IMR-90 (cell line): ENCODE measurements around the gene ZNF445. TPM values are rescaled to one million over a fixed set of nuclear protein-coding genes. Genes with fewer than 3 reads are reported as not detected.

ENCODE experiments used
- ATAC-seq: fragments of 200-7000 bp; cut with Tn5 transposase; 2 replicates; pipeline ENCODE4 v1.9.1; 2020; ENCODE audit warnings: low read depth, mild to moderate bottlenecking, moderate library complexity
- BruUV-seq: library from RNA; stranded (reverse); fragments of 400-500 nt; replicated peaks from 2 replicates; lab custom pipeline; 2021; lab: Mats Ljungman, UMichigan
- CTCF ChIA-PET: fragments of 300-600 bp; formaldehyde crosslinking; extraction: SDS; loops from one replicate; lab custom pipeline; 2021; ENCODE audit warnings: antibody characterized with exemption; lab: Yijun Ruan, JAX
- POLR2A ChIA-PET: fragments of 300-600 bp; sonication (Branson Sonifier 250); formaldehyde crosslinking; loops from one replicate; lab custom pipeline; 2022; ENCODE audit warnings: antibody characterized with exemption; ENCODE audit not compliant: unreplicated experiment; lab: Charles Lee
- DNase-seq: peaks from one replicate; pipeline ENCODE4 v3.0.0; 2013
- H2AFZ ChIP-seq: replicated peaks from 2 replicates; pipeline ENCODE3; 2013; ENCODE audit warnings: low read length, mild to moderate bottlenecking; ENCODE audit not compliant: poor library complexity
- H2AK5ac ChIP-seq: 2 replicates; pipeline ENCODE4 v1.6.1; 2013; ENCODE audit warnings: low read depth, low read length, inconsistent platforms
- H2AK9ac ChIP-seq: replicated peaks from 2 replicates; pipeline ENCODE3; 2013; ENCODE audit warnings: mild to moderate bottlenecking, low read depth, low read length, moderate library complexity; ENCODE audit not compliant: poor library complexity
- H2BK120ac ChIP-seq: 2 replicates; pipeline ENCODE4 v1.6.1; 2013; ENCODE audit warnings: low read depth, low read length, inconsistent platforms
- H2BK15ac ChIP-seq: 3 replicates; pipeline ENCODE4 v1.6.1; 2013; ENCODE audit warnings: low read depth, low read length, inconsistent platforms
- H2BK20ac ChIP-seq: 2 replicates; pipeline ENCODE4 v1.6.1; 2013; ENCODE audit warnings: low read depth, mild to moderate bottlenecking, inconsistent platforms, low read length, moderate library complexity
- H2BK5ac ChIP-seq: 2 replicates; pipeline ENCODE4 v1.6.1; 2013; ENCODE audit warnings: mild to moderate bottlenecking, low read depth, low read length, inconsistent platforms; ENCODE audit not compliant: poor library complexity, severe bottlenecking
- H3K14ac ChIP-seq: replicated peaks from 2 replicates; pipeline ENCODE4 v1.6.1; 2013; ENCODE audit warnings: low read depth, low read length, inconsistent platforms
- H3K18ac ChIP-seq: 2 replicates; pipeline ENCODE4 v1.6.1; 2013; ENCODE audit warnings: low read depth, low read length, control low read depth
- H3K23ac ChIP-seq: 2 replicates; pipeline ENCODE4 v1.6.1; 2013; ENCODE audit warnings: low read depth, low read length, inconsistent platforms
- H3K27ac ChIP-seq: 2 replicates; pipeline ENCODE4 v1.5.1; 2013; ENCODE audit warnings: mild to moderate bottlenecking, control low read depth, low read length; ENCODE audit not compliant: insufficient read depth
- H3K27me3 ChIP-seq: 2 replicates; pipeline ENCODE4 v1.6.1; 2013; ENCODE audit warnings: low read length; ENCODE audit not compliant: control insufficient read depth, insufficient read depth
- H3K36me3 ChIP-seq: 2 replicates; pipeline ENCODE4 v1.6.1; 2013; ENCODE audit warnings: low read length, mixed read lengths; ENCODE audit not compliant: control insufficient read depth, insufficient read depth
- H3K4ac ChIP-seq: 2 replicates; pipeline ENCODE4 v1.6.1; 2013; ENCODE audit warnings: low read depth, low read length, inconsistent platforms
- H3K4me1 ChIP-seq: 2 replicates; pipeline ENCODE4 v1.6.1; 2013; ENCODE audit warnings: low read length, mixed read lengths; ENCODE audit not compliant: control insufficient read depth, insufficient read depth
- H3K4me2 ChIP-seq: 2 replicates; pipeline ENCODE4 v1.6.1; 2013; ENCODE audit warnings: low read depth, mild to moderate bottlenecking, control low read depth, low read length, moderate library complexity
- H3K4me3 ChIP-seq: 2 replicates; pipeline ENCODE4 v1.5.1; 2013; ENCODE audit warnings: low read depth, mild to moderate bottlenecking, control low read depth, low read length, moderate library complexity; ENCODE audit not compliant: insufficient read depth
- H3K56ac ChIP-seq: 2 replicates; pipeline ENCODE4 v1.6.1; 2013; ENCODE audit warnings: low read length, inconsistent platforms; ENCODE audit not compliant: insufficient read depth; ENCODE audit errors: extremely low read depth
- H3K79me1 ChIP-seq, 2 experiments: 2 replicates each; pipeline ENCODE4 v1.6.1; 2013; ENCODE audit warnings: low read length in 2 of 2, inconsistent platforms in 1 of 2, low read depth in 1 of 2
- H3K9ac ChIP-seq: 2 replicates; pipeline ENCODE4 v1.6.1; 2013; ENCODE audit warnings: low read depth, low read length, control low read depth
- H3K9me1 ChIP-seq: 2 replicates; pipeline ENCODE4 v1.6.1; 2013; ENCODE audit warnings: low read length, inconsistent platforms; ENCODE audit not compliant: insufficient read depth
- H3K9me3 ChIP-seq: 2 replicates; pipeline ENCODE4 v1.6.1; 2013; ENCODE audit warnings: low read length; ENCODE audit not compliant: control insufficient read depth, insufficient read depth
- H4K20me1 ChIP-seq: 2 replicates; pipeline ENCODE4 v1.6.1; 2013; ENCODE audit warnings: low read length, inconsistent platforms; ENCODE audit not compliant: insufficient read depth
- H4K5ac ChIP-seq: 2 replicates; pipeline ENCODE4 v1.6.1; 2013; ENCODE audit warnings: mild to moderate bottlenecking, low read depth, low read length, control low read depth
- H4K8ac ChIP-seq, 2 experiments: 2 replicates each; pipeline ENCODE4 v1.6.1; 2013; ENCODE audit warnings: low read depth in 2 of 2, low read length in 2 of 2, control low read depth in 1 of 2, inconsistent platforms in 1 of 2
- H4K91ac ChIP-seq: 2 replicates; pipeline ENCODE4 v1.6.1; 2013; ENCODE audit warnings: low read depth, low read length, inconsistent platforms; ENCODE audit not compliant: insufficient read depth
- BHLHE40 ChIP-seq: fragments of 150-350 bp; IDR thresholded peaks from 2 replicates; pipeline ENCODE4 v1.6.1; 2016; ENCODE audit warnings: mild to moderate bottlenecking, low read depth, low read length
- CEBPB ChIP-seq: IDR thresholded peaks from 2 replicates; pipeline ENCODE4 v1.6.1; 2012; ENCODE audit warnings: low read depth, low read length, improper control_type of control experiment
- CHD1 ChIP-seq: IDR thresholded peaks from 2 replicates; pipeline ENCODE4 v1.6.1; 2012; ENCODE audit warnings: low read depth, low read length, improper control_type of control experiment
- FOS ChIP-seq: fragments of 150-350 bp; IDR thresholded peaks from 2 replicates; pipeline ENCODE4 v1.6.1; 2016; ENCODE audit warnings: low read depth, low read length
- MAZ ChIP-seq: IDR thresholded peaks from 2 replicates; pipeline ENCODE4 v1.6.1; 2012; ENCODE audit warnings: low read depth, mild to moderate bottlenecking, low read length, improper control_type of control experiment, moderate library complexity, borderline replicate concordance
- MXI1 ChIP-seq: IDR thresholded peaks from 2 replicates; pipeline ENCODE4 v1.6.1; 2012; ENCODE audit warnings: low read depth, mild to moderate bottlenecking, low read length, moderate library complexity, borderline replicate concordance
- NFE2L2 ChIP-seq: fragments of 150-350 bp; IDR thresholded peaks from 2 replicates; pipeline ENCODE4 v1.6.1; 2016; ENCODE audit warnings: low read depth, mild to moderate bottlenecking, low read length
- RAD21 ChIP-seq: IDR thresholded peaks from 2 replicates; pipeline ENCODE4 v1.6.1; 2012; ENCODE audit warnings: low read length, improper control_type of control experiment
- RCOR1 ChIP-seq: IDR thresholded peaks from 2 replicates; pipeline ENCODE4 v1.6.1; 2012; ENCODE audit warnings: mild to moderate bottlenecking, low read length, improper control_type of control experiment; ENCODE audit not compliant: insufficient replicate concordance
- RFX5 ChIP-seq: IDR thresholded peaks from 2 replicates; pipeline ENCODE4 v1.8.0; 2012; ENCODE audit warnings: low read depth, mild to moderate bottlenecking, low read length, moderate library complexity
- SMC3 ChIP-seq: fragments of 150-350 bp; IDR thresholded peaks from 2 replicates; pipeline ENCODE4 v1.6.1; 2016; ENCODE audit warnings: low read depth, mild to moderate bottlenecking, antibody characterized with exemption, low read length, moderate library complexity
- WGBS, 2 experiments: methylation state at CpG; one replicate each; pipeline versions ENCODE4 v1.1.5 to v1.1.7; 2013; ENCODE audit warnings: missing lambda C conversion rate in 2 of 2; ENCODE audit not compliant: insufficient read length in 1 of 2; ENCODE audit errors: extremely low coverage in 2 of 2; 5-methylcytosine and 5-hydroxymethylcytosine counted together
- dilution Hi-C: fragments of 300-500 bp; cut with HindIII; formaldehyde crosslinking; loops from one replicate; pipeline ENCODE4 v1.14.3; 2018; ENCODE audit warnings: low sequenced_read_pairs; ENCODE audit not compliant: unreplicated experiment
- in situ Hi-C: fragments of 300-500 bp; cut with MboI; formaldehyde crosslinking; loops from 3 replicates; pipeline ENCODE4 v1.14.3; 2019; ENCODE audit warnings: low sequenced_read_pairs, inconsistent platforms, mixed read lengths
- intact Hi-C: fragments of 100-400 bp; cut with micrococcal nuclease; formaldehyde crosslinking; loops from 2 replicates; pipeline ENCODE4 v1.10.0; 2022
- polyA plus RNA-seq, 3 experiments: library from polyadenylated mRNA; depleted of rRNA; stranded (reverse); fragments of >200 nt; gene quantifications; 2 replicates each; pipeline ENCODE4 v1.2.3, GENCODE V29; 2012; ENCODE audit warnings: low replicate concordance in 1 of 3
- total RNA-seq: library from RNA; depleted of rRNA; stranded (reverse); fragments of >200 nt; gene quantifications from 2 replicates; pipeline ENCODE4 v1.2.3, GENCODE V29; 2012
- TF ChIP-seq, protein P1 (sequence below): fragments of 150-350 bp; IDR thresholded peaks from 2 replicates; pipeline ENCODE4 v1.6.1; 2017; ENCODE audit warnings: mild to moderate bottlenecking, antibody characterized with exemption, low read length, low read depth
- TF ChIP-seq, protein P2 (sequence below): conservative IDR thresholded peaks from 2 replicates; pipeline ENCODE4 v1.5.1; 2012; ENCODE audit warnings: mild to moderate bottlenecking, low read depth, low read length, improper control_type of control experiment
- TF ChIP-seq, protein P3 (sequence below): fragments of 150-350 bp; IDR thresholded peaks from 2 replicates; pipeline ENCODE4 v1.6.1; 2016; ENCODE audit warnings: low read depth, mild to moderate bottlenecking, low read length, moderate library complexity, borderline replicate concordance

Gene ZNF445
- total and polyA plus RNA-seq, 2 of the 4 experiments (the other 2 are of a cell fraction), result 3.3 to 6.3 TPM

DNA sequence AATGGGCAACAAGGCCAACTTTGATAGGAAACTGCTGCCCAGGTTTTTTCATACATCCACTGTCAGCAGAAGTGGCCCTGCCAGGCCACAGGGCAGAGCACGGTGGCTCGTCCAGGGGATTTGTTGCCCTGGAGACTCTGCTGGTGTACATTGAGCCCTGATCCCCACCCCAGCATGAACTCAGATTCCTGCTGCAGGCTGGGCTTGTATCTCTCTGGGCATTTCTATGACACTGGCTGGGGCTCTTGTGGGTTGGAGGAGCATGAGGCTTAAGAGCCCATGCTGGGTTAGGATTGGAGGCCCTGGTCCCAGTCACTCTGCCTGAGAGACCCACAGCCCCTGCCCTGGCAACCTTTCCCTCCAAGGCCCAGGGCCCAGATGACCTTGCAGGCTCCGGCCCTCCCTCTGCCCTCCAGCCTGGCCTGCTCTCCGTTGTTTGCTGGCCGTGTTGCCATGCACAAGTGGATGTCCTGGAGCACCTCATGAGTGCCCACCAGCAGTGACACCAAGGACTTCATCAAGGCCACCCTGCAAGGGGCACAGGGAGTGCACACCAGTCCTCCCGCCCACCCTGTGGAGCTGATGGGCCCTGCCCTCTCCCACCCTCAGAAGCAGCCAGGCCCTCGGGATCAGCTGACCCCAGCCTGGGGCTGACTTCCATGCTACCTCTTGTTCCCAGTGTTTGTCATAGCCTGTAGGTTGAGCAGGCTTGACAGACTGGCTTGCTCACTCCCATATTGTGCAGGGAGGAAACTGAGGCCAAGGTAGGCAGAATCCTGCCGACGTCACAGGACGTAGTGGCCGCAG, 58.2 kb downstream of the ZNF445 start:
- Histone ChIP-seq H2AK5ac (no peak overlapping the region), H3K4me2 (no peak overlapping the region), H4K5ac (no peak overlapping the region), H3K23ac (no peak overlapping the region), H3K56ac (no peak overlapping the region), H4K91ac (no peak overlapping the region), H4K8ac (no peak overlapping the region), H2BK5ac (no peak overlapping the region), H3K9me3 (no peaks in the 10 kb centered on the region), H3K9me1 (0 out of 2 replicates have a peak, but pooled peaks cover 2% of the 10 kb centered on the region), H2AK9ac (no peak overlapping the region), H3K18ac (no peak overlapping the region), H2AFZ (no peak overlapping the region), H3K4me1 (no peaks in the 10 kb centered on the region), H2BK20ac (no peak overlapping the region), H4K20me1 (no peaks in the 10 kb centered on the region), H3K9ac (no peak overlapping the region), H3K14ac (no peak overlapping the region), H3K36me3 (no peaks in the 10 kb centered on the region), H2BK120ac (no peak overlapping the region), H3K27me3 (peaks cover 2% of the 10 kb centered on the region), H2BK15ac (no peak overlapping the region), H3K4me3 (no peak overlapping the region), H3K27ac (no peak overlapping the region), H3K4ac (no peak overlapping the region), H3K79me1 (no peaks in the 10 kb centered on the region)
- TF ChIP-seq, protein P1, sequence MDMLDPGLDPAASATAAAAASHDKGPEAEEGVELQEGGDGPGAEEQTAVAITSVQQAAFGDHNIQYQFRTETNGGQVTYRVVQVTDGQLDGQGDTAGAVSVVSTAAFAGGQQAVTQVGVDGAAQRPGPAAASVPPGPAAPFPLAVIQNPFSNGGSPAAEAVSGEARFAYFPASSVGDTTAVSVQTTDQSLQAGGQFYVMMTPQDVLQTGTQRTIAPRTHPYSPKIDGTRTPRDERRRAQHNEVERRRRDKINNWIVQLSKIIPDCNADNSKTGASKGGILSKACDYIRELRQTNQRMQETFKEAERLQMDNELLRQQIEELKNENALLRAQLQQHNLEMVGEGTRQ, result no peak
- TF ChIP-seq, protein P2, sequence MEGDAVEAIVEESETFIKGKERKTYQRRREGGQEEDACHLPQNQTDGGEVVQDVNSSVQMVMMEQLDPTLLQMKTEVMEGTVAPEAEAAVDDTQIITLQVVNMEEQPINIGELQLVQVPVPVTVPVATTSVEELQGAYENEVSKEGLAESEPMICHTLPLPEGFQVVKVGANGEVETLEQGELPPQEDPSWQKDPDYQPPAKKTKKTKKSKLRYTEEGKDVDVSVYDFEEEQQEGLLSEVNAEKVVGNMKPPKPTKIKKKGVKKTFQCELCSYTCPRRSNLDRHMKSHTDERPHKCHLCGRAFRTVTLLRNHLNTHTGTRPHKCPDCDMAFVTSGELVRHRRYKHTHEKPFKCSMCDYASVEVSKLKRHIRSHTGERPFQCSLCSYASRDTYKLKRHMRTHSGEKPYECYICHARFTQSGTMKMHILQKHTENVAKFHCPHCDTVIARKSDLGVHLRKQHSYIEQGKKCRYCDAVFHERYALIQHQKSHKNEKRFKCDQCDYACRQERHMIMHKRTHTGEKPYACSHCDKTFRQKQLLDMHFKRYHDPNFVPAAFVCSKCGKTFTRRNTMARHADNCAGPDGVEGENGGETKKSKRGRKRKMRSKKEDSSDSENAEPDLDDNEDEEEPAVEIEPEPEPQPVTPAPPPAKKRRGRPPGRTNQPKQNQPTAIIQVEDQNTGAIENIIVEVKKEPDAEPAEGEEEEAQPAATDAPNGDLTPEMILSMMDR, result no peak
- TF ChIP-seq NFE2L2 (no peak), FOS (no peak), CEBPB (no peak), RFX5 (no peak), BHLHE40 (no peak), RAD21 (no peak), RCOR1 (no peak), MAZ (no peak), SMC3 (no peak), MXI1 (no peak), CHD1 (no peak)
- TF ChIP-seq, protein P3, sequence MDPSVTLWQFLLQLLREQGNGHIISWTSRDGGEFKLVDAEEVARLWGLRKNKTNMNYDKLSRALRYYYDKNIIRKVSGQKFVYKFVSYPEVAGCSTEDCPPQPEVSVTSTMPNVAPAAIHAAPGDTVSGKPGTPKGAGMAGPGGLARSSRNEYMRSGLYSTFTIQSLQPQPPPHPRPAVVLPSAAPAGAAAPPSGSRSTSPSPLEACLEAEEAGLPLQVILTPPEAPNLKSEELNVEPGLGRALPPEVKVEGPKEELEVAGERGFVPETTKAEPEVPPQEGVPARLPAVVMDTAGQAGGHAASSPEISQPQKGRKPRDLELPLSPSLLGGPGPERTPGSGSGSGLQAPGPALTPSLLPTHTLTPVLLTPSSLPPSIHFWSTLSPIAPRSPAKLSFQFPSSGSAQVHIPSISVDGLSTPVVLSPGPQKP, result no peak
- ChIA-PET POLR2A (no interaction called here), CTCF (no interaction called here)
- dilution Hi-C loops (no loop called here), in situ Hi-C loops (no loop called here), intact Hi-C loops (no loop called here)
- 69% methylated on average over 2 of the region's 11 CpGs; no CpG with 5 or more reads in 1 of the 2 experiments for WGBS, 2 experiments
- no peak for ATAC-seq
- DNase-seq, result no peak
- BruUV-seq, result no TSS peak
